GM21717 (cell line): ENCODE results near the gene CD300LF.

Experiments used
- ATAC-seq: cut with Tn5 transposase; IDR thresholded peaks from one replicate; pipeline ENCODE4 v1.9.1; 2021; ENCODE audit warnings: mild to moderate bottlenecking, moderate library complexity; ENCODE audit not compliant: unreplicated experiment

The CD300LF gene

DNA sequence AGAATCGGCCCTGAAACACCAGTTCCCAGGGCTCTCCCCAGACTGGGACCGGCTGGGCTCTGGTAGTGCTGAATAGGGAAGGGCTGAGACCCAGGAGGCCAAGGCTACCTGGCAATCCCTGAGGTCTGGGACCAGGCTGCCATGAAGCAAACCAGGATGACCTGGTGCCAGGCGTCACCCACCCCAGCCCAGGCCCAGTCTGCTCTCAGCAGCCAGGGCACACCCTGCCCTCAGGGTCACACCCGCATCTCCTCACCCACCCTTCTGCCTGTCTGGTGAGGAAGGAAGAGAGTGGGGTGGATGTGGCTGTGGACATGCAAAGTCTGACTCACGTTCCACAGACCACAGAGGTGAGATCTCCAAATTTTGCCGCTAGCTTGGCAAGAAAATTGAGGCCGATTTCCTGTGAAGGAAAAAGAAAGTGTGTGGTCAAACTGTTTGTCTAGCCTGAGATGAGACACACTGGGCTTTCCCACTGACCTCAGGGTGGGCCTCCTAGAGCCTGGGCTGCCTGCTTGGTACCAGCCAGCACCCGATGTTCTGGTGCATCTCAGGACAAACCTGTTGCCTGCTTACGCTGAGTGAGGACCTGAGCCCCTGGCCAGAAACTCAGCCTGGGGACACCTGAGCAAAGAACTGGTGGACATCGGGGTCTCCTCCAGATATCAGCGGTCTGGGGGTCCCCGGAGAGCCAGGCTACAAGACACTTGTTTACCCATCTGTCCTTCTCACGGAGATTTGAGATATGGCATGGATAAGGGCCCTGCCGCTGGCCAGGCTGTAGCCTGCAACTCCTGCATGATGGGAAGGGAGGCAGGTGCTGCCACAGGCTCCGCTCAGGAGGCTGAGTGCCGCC is 18.0 kb upstream of the CD300LF start:
- ATAC-seq = no peak

DNA sequence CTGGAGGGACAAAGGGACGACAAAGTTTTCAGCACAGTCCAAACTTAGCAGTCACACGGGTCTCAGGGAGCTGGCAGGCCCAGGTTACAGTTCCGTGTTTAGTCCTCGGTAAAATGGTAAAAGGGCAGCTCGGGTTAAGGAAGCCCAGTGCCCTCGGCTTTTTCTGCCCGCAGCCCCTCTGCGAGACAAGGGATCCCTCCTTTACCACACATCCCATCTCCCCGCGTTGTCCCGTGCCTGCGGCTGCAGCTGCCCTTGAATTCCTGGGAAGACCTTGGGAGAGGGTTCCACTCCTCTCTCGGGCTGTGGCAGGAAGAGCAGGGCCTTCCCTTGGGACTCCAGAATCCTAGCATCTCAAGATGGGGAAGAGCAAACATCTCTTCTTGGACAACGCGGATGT is 17.1 kb upstream of the CD300LF start:
- no peak for ATAC-seq

DNA sequence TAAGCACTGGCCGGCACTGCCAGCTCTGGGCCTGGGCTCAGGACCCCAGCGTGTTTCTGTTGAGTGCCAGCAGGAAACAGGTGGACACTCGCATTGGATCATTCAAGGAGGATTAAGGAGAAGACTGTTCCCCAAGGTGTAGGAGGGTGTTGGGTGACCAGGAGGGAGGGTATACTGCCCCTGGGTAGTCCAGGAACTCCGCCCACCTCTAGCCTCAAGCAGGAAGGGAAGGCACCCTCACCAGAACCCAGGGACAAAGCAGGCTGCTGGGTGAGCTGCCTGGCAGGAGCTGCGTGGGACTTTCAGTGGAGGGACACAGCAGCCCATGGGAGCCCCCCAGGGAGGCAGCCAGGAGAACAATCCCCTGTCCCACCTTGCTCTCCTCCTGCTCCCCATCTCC is 16.6 kb upstream of the CD300LF start:
- no peak for ATAC-seq

DNA sequence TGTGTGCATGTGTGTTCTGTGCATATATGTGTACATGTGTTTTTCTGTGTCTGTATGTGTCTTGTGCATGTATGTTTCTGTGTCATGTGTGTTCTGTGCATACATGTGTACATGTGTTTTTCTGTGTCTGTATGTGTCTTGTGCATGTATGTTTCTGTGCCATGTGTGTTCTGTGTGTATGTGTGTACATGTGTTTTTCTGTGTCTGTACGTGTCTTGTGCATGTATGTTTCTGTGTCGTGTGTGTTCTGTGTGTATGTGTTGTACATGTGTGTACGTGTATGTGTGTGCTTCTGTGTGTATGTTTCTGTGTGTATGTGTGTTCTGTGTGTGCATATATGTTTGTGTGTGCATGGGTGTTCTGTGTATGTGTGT is 16.0 kb upstream of the CD300LF start:
- ATAC-seq = no peak

DNA sequence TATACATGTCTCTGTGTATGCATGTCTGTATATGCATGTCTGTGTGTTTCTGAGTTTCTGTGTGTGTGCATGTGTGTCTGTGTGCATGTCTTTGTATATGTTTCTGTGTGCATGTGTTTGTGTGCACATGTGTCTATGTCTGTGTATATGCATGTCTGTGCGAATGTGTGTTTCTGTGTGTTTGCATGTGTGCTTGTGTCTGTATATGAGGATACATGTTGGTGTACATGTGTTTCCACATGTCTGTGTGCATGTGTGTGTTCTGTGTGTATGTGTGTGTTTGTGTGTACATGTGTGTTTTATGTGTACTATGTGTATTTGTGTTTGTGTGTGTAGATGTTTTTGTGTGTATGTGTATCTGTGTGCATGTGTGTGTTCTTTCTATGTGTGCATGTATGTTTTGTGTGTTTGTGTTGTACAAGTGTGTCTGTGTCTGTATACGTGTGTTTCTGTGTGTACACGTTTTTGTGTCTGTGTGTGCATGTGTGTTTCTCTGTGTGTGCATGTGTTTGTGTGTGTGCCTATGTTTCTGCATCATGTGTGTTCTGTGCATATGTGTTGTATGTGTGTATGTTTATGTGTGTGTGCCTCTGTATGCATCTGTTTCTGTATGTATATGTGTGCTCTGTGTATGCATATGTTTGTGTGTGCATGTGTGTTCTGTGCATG is 15.4 kb upstream of the CD300LF start:
- ATAC-seq = no peak

DNA sequence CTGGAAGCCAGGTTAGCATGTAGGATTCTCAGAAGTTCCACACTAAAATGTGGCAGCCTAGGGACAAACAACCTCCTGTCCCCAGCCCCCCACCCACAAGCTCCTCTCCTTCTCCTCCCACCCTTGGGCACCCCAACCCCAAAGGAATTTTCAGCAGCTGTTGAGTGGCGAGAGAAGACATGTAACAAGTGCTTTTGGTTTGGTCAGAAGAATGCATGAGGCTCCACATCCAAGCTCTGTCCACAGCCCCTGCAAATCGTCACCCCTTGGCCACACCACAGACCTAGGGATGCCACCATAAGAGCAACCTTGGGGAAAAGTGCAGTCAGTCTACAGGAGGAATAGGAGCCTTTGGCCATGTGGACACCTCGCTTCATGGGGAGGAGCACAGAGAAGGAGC is 12.4 kb upstream of the CD300LF start:
- no peak for ATAC-seq

DNA sequence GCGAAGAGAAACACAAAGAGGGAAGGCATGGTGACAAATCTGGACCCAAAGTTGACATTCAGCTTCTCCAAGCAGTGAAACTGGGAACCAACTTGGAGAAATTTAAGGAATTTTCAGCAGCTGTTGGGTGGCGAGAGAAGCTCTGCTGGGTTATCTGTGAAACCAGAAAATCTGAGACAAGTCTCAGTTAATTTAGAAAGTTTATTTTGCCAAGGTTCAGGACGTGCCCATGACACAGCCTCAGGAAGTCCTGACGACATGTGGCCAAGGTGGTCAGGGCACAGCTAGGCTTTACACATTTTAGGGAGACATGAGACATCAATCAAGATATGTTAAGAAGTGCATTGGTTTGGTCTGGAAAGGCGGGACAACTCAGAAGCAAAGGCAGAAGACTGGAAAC is 11.2 kb upstream of the CD300LF start:
- no peak for ATAC-seq

DNA sequence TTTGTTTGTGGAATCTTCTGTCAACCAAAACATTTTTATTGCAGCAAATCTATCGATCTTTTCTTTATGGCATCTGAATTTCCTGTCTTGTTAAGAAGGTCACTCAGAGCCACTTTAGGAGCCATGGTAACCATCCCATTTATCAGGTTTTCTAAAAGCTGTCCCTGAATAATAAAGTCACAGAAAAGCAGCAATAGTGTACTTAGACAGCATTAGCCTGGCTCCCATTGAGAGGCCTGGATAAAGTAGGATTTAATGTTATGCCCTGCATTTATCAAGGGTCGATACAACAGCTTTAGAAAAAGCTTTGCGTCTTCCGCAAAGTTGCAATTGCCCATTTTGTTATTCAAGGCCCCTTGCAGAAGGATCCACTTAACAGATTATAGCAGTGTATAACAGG is 10.1 kb upstream of the CD300LF start:
- ATAC-seq = no peak

DNA sequence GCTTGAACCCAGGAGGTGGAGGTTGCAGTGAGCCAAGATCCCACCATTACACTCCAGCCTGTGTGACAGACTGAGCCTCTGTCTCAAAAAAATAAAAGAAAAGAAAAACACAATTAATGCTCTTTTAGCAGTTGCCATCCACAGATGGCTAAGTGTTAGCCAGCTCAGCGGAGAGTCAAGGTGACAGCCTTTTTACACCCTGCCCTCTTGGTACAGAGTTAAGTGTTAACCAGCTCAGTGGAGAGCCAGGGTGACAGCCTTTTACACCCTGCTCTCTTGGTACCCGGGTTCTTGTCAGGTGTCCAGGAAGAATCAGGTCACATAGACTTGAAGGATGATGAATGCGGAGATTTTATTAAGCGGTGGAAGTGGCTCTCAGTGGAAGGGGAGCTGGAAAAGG is 7.8 kb upstream of the CD300LF start:
- ATAC-seq = no peak

DNA sequence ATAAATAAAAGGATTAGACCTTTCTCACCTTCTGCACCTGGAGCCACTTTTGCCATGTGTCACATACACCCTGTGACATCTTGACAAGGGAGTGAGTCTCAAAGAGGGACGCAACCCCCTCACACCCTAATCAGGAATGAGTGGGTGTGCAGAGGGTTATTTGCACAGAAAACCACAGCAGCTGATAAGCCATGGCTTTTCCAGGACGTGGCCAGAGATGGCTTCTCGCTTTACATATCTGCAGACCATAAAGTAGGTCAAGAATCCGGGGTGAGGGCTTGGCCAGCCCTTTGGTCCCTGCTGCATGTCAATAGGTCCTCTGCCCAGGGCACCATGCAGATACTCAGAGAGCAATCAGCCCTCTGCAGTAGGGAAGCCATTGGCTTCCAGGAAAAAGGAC is 2.4 kb upstream of the CD300LF start:
- no peak for ATAC-seq

DNA sequence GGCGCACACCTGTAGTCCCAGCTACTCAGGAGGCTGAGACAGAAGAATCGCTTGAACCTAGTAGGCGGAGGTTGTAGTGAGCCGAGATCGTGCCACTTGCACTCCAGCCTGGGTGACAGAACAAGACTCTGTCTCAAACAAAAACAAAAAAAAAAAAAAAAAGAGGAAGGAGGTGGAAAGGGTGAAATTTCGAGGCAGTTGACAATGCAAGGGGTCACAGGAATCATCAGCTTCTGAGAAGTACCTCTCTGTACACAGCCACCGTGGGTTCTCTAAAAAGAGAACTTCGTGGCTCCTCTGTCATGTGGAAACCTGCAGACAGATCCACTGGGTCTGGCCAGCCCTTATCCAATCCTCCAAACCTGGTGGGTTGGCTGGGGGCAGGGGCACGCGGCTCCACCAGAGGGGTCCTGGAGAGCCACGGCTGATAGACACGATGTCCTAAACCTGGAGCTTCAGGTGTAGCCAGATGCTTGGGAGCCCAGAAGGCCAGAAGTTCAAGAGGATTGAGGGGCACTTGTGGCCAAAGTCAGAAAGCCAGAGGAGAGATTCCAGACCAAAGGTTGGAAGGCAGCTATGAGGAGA is 540 bp upstream of the CD300LF start:
- ATAC-seq = no peak

DNA sequence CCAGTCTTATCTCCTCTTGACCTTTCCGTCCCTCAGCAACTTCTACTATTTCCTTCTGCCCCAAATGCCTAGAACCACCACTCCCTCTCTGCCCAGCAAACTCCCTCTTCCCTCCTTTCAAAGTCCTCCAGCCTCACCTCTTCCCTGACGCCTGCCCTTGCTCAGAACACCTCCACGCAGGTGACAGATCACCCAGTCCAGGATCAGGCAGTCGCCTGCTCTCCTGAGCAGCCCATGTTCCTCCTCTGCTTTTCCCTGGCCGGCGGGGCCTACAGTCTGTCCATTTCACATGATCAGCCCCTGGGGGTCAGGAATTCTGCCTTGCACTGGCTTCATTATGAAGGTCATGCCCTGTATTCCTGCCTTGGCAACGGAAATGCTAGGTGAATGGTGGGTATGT is 422 bp downstream of the CD300LF start:
- no peak for ATAC-seq

DNA sequence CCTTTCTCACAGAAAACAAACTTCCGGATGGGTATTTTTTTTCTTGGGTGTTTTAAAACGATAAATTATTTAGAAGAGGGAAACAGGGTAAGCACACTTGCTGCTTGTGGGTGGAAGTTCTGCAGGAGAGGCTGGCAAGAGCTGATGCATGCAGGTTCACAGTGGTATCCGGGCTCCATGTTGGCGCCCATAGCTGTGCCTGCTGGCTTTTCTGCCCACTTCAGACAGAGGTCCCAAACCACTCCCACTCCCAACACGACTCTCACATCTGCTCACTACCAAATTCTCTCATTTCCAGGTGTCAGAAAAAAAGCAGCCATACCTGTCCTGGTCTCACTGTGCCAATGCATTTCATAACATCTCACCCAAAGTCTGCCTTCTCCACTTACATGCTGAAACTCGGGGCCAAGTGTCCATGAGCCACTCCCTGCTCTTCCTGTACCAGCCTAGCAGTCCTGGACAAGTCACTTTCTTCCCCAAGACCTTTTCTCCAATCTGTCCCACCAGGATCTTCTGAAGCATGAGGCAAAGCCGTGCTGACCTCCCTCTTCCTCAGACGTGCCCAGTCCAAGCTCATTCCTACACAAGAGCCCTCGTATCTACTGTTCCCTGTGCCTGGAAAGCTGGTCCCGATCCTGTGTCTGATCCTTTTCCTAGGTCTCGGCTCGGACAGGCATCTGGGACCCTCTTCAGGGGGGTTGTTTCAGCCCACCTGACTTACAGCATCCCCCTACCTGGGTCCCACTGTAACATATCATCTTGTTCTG is 1.5 kb downstream of the CD300LF start:
- no peak for ATAC-seq

DNA sequence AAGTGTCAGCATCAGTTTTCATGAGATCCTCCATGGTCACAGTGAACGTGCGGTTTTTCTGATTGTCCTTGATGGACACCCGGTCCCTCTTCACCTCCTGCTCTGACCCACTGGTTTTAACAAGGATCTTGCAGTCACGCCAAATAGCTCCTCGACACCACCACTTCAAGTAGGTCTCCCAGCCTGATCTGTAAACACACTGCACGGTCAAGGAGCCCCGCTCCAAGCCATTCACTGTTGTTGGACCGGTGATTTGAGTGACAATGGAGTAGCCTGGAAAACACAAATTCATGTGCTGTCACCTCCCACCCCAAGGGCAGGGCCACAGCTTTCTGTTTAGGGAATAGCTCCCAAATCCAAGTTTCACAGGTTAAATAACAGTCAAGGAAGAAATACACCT is 8.2 kb downstream of the CD300LF start:
- ATAC-seq = no peak

DNA sequence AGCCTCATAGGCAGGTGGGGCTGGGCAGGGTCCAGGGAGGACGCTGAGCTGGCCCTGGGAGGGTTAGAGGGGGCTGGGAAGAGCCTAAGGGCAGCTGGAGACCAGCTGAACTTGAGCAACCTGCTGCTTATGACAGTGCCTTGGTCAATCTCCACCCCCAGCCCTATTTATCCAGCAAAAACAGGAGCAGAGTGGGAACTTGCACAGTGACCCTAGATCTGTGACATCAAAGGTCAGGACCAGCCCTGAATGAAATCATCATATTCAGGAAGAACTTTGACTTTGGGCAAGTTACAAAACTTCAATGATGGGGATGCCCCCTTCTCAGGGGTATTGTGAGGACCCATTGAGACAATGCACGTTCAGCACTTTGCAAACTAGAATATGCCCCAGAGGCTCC is 9.4 kb downstream of the CD300LF start:
- ATAC-seq = no peak

DNA sequence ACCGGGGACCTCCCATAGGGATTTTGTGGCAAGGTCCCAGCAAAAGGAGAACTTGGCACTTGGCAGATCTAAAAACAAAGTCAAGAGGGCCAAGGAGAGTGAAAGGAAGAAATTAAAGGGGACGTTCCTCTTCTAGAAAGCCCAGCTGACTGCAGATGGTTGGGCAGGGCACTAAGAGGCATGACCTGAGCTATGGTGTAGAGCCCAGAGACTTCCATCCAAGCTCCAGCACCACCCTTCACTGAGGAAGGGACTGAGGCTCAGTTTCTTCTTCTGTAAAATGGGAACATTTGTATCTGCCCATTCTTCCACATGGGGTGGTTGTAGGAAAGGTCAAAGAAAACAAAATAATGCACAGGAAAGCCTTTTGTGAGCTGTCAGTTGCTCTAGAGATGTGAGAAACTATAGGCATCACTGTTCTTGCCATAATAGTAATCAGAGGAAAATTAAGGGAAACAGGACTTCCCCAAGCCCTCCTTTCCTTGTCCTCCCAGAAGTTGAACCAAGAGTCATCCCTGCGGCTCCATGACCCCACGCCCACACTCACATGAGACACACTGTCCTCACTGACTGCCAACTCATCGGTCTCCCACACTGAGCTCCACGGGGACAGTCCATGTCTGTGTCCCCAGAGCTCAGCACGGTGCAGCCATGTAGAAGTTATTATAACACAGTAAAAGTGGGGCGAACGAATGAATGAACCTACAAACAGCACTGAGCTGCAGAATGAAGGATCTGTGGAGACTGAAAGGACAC is 10.4 kb downstream of the CD300LF start:
- no peak for ATAC-seq

DNA sequence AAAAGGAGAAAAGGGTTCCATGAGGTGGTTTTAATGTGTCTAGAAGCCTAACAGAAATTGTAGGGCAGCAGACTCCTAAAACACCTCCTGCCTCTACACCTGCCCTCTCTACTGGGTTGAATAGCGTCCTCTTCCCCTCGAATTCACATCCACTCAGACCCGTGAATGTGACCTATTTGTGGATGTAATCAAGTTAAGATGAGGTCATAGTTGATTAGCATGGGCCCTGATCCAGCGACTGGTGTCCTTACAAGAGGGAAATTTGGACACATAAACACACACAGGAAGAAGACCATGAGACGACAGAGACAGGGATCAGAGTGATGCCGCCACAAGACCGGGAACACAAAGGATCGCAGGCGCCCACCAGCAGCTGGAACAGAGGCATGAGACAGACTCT is 13.5 kb downstream of the CD300LF start:
- ATAC-seq = no peak

DNA sequence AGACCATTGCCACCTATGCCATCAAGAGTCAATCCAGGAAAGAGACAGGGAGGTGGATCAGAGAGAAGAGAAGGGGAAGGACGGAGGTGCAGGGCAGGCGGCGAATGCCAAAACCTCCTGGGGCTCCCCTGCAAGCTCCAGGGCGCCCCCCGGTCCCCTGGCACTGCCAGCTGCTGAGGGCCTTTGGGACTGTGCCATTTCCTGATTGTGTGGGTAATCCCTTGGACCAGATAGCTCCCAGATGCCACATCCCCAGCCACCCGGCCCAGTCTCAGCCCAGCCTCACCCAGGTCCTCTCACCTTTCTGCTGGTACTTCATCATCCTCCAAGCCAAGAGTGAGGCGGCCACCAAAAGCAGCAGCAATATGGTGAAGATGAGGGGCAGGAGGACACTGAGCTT is 14.7 kb downstream of the CD300LF start:
- no peak for ATAC-seq

DNA sequence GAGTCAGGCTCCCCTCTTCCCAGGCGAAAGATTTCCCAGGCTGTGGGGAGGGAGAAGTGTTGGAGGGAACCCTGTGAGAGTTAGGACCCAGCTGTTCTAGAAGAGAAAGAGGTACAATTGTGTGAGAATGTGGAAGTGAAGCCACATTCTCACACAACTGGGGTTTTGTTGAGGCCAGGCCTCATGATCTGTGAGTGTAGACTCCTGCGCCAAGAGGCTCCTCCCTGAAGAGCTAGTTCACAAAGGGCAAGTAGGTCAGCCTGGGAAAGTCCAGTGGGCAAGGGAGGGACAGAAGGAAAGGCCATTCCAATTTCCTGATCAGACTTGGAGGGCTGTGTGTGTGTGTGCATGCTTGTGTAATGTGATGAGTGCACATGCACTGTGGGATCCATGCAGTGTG is 15.2 kb downstream of the CD300LF start:
- no peak for ATAC-seq

DNA sequence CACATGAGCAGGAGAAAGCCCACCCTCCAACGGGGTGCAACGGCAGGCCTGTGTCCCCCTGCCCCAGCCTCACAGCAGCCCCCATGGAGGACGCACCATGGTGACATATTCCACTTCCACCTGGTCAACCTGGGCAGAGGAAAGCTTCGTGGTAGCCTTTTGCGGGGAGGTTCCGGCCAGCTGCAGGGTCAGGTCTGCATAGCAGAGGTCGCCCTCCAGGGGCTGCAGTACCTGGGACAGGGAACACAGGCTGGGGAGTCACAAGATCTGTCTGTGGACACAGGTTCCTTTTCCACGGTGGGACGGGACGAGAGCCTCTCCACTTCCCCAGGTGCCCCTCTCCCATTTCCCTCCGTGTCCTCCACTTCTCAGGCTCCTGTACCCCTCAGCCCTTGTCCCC is 17.1 kb downstream of the CD300LF start:
- ATAC-seq = no peak

DNA sequence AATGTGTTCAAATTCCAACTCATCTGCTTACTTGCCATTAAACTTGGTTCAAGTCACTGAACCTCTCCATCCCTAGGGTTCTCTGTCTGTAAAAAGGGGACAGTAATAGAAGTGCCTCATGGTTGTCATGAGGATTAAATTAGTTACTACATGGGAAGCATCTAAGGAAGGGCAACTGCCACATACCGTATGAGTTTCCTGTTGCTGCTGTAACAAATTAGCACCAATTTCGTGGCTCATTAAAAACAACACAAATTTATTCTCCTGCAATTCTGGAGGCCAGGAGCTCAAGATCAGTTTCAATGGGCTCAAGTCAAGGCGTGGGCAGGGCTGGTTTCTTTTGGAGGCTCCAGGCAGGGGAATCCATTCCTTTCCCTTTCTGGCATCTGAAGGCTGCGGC is 18.6 kb downstream of the CD300LF start:
- no peak for ATAC-seq
